ENCODE results near the gene BCL2L13.
"Not testable (repeated sequence)": the region's sequence is repeated elsewhere in the genome, so short reads cannot be mapped to it uniquely, and the experiment has no call there.

BCL2L13 gene

DNA sequence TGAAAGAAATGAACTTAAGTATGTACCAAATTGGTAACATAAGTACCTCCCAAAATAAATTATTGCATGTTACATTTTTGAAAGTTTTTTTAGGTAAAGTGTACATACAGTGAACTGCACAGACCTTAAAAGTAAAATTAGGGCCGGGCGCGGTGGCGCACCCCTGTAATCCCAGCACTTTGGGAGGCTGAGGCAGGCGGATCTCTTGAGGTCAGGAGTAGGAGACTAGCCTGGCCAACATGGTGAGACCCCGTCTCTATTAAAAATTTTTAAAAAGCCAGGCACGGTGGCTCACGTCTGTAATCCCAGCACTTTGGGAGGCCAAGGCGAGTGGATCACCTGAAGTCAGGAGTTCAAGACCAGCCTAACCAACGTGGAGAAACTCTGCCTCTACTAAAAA is 1.7 kb upstream of the BCL2L13 start:
- DNase-seq (ENCODE audit: low read depth in 2 of 2), result not testable (repeated sequence)

DNA sequence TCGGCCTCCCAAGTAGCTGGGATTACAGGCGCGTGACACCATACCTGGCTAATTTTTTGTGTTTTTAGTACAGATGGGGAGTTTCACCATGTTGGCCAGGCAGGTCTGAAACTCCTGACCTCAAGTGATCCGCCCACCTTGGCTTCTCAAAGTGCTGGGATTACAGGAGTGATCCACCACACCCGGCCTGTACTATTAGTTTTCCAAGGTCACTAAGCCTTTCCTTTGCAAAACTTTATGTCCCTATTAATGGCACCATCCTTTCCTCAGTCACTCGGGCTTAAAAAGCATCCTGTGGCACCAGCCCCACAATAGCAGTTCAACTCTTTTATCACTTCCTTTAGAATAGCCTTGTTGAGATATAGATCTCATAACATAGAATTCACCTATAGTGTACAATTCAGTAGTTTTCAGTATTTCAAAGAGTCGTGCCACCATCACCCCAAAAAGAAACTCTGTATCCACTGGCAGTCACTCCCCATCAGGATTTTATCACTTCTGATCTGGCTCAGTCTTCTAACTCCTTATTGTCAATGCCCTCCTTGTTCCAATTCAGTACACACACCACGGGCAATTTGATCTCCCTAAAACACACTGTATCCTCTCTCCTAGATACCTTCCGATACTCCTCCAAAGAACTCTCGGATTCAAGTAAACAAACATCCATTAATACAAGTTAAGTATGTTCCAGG is 921 bp upstream of the BCL2L13 start:
- DNase-seq (ENCODE audit: low read depth in 2 of 2), result no peak

DNA sequence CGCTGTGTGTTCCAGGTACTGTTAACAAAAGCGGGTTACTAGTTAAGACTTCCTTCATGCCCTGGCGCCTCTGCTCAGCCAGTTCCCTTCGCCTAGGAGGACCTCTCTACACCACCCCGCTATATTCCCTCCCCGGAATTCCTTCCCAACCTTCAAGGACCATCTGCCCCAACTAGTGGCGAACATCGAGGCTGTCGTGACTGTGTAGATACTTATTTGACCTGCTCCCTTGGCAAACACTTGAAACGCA is 450 bp upstream of the BCL2L13 start:
- DNase-seq (ENCODE audit: low read depth in 2 of 2), result no peak

DNA sequence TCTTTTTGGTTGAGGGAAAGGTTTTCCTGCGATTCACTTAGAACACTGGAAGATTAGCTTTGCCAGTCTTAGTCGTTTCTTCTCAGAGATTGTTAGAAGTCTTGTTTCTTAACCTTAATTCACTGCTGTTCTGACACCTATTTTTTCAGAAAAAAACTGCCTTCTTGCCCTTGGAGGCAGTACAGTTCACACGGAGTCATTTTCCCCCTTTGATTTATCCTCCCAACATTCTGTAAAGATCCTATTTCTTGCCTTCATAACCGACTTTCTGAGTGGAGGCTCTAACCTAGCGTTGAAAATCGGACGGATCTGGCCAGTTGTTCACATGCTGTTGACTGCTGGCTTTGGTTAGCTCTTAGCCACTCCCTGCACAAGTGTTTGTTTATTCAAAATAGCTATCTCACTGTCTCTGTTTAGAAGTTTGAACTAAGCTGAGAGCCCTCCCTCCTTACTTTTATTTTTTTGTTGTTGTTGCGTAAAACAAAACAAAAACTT is 737 bp downstream of the BCL2L13 start:
- DNase-seq (ENCODE audit: low read depth in 2 of 2), result no peak

DNA sequence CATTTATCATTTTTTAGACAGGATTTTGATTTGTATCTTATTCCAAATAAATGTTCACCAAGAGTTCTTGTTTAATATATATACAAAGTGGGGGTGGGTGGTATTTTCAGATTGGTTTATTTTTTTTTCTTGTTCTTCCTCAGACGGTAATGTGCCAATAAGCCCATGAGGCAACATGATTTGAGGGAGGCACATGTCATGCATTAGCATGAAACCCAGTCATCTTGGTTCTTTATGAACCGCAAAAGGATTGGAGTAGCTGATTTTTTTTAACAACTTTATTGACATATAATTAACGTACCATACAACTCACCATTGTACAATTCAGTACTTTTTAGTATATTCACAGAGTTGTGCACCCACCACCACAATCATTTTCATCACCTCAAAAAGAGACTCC is 2.7 kb downstream of the BCL2L13 start:
- DNase-seq (ENCODE audit: low read depth in 2 of 2), result no peak

DNA sequence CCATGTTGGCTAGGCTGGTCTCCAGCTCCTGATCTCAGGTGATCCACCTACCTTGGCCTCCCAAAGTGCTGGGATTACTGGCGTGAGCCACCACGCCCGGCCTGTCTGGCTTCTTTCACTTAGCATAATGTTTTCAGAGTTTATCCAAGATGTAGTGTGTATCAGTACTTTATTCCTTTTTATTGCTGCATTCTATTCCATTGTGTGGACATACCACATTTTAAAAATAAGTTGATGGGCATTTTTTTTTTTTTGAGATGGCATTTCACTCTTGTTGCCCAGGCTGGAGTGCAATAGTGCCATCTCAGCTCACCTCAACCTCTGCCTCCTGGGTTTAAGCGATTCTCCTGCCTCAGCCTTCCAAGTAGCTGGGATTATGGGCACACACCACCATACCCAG is 3.8 kb downstream of the BCL2L13 start:
- not testable (repeated sequence) for DNase-seq (ENCODE audit: low read depth in 2 of 2)

DNA sequence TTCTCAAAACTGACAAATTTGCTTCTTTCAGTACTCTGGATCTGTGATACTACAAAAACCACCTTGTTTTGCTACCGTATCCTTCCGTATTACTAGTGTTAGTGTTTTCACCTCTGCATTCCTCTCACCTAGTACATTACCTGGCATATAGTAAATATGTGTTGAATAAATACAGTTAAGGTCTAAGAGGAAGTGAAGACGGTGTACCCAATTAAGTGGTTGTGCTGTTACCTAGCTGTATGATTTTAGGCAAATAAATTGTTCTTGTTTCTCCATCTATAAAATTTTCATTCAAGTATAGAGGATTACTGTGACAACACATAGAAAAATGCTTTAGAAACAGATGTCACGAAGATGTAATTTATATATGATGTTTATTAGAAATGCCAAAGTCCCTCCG is 8.9 kb downstream of the BCL2L13 start:
- DNase-seq (ENCODE audit: low read depth in 2 of 2), result no peak

DNA sequence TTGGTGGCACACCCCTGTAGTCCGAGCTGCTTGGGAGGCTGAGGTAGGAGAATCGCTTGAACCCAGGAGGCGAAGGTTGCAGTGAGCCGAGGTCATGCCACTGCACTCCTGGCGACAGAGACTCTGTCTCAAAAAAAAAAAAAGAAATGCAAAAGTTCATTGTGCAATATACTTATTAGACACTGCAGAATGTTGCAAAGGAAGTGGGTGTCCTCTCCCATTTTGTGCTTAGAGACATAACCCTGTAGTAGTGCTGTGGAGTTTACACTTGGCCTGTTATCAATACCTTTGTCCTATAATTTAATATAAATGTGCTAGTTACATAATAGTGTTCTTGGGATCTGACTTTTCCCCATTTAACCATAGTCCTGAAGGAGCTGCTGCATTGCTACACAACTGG is 9.4 kb downstream of the BCL2L13 start:
- no peak for DNase-seq (ENCODE audit: low read depth in 2 of 2)

DNA sequence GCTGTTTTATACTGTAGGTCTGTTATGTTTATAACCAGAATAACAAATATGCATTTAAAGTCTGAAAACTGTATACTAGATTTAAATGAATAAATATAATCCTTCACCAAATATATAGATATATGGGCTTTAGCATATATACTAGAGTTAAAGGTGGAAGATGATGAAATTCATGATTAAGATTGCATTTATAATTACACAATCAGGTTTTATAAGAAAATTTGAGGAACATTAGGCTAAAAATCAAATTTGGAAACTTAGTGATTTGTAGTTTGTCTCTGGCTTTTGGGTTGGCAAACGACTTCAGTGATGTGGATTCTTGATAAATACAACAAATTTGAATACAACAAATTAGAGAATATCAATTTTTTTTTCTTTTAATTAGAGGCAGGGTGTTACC is 10.0 kb downstream of the BCL2L13 start:
- no peak for DNase-seq (ENCODE audit: low read depth in 2 of 2)

DNA sequence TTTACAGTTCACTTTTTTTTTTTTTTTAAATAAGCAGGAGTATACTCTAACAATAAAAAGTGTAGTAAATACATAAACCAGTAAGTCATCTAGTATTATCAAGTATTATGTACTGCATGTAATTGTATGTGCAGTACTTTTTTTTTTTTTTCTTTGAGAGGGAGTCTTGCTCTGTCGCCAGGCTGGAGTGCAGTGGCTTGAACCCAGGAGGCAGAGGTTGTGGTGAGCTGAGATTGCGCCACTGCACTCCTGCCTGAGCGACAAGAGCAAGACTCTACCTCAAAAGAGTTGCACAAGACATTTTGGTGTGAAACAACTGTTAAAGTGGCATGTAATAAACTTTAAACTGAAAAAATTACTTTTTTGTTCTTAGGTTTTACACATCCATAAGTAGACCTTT is 16.7 kb downstream of the BCL2L13 start:
- DNase-seq (ENCODE audit: low read depth in 2 of 2), result no peak

DNA sequence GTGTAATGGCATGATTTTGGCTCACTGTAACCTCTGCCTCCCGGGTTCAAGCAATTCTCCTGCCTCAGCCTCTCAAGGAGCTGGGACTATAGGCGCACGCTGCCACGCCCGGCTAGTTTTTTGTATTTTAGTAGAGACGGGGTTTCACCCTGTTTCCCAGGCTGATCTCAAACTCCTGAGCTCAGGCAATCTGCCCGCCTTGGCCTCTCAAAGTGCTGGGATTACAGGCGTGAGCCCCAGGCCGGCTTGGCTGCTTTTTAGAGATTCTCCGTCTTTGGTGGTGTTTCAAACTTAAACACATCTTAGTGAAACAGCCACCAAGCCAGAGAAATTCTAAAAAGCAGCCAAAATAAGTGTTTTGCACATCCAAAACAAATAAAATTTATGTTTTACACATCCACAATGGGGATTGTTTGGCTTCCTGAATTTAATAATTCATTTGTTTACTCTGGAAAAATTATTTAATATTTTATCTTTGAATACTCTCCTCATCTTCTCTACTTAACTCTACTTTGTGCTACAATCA is 18.4 kb downstream of the BCL2L13 start:
- no peak for DNase-seq (ENCODE audit: low read depth in 2 of 2)

DNA sequence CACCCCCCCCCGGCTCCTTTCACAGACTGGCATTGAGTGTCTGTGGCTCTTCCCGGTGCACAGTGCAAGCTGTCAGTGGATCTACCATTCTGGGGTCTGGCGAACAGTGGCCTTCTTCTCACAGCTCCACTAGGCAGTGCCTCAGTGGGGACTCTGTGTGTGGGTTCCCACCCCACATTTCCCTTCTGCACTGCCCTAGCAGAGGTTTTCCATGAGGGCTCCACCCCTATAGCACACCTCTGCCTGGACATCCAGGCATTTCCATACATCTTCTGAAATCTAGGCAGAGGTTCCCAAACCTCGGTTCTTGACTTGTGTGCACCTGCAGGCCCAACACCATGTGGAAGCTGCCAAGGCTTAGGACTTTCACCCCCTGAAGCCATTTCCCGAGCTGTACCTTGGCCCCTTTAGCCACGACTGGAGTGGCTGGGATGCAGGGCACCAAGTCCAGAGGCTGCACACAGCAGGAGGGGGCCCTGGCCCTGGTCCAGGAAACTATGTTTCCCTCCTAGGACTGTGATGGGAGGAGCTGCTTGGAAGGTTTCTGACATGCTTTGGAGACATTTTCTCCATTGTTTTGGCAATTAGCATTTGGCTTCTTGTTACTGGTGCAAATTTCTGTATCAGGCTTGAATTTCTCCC is 26.0 kb downstream of the BCL2L13 start:
- DNase-seq (ENCODE audit: low read depth in 2 of 2), result no peak

DNA sequence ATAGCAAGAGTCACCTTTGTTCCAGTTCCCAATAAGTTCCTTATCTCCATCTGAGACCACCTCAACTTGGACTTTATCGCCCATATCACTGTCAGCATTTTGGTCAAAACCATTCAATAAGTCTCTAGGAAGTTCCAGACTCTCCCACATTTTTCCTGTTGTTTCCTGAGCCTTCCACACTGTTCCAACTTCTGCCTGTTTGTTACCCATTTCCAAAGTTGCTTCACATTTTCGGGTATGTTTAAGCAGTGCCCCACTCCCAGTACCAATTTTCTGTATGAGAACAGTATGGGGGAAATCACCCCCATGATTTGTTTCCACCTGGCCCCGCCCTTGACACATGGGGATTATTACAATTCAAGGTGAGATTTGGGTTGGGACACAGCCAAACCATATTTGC is 26.7 kb downstream of the BCL2L13 start:
- no peak for DNase-seq (ENCODE audit: low read depth in 2 of 2)

DNA sequence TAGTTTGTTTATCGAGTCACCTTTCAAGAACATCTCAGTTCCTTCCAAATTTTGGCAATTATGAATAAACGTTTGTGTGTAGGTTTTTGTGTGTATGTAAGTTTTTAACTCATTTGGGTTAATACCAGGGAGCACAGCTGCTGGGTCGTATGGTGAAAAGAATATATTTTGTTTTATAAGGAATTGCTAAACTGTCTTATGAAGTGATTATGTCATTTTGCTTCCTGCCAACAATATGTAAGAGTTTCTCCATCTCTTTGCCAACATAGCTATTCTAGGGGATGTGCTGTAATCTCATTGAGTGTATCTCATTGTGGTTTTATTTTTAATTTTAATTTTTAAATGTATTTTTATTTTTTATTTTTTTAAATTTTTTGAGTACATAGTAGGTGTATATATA is 27.3 kb downstream of the BCL2L13 start:
- no peak for DNase-seq (ENCODE audit: low read depth in 2 of 2)

DNA sequence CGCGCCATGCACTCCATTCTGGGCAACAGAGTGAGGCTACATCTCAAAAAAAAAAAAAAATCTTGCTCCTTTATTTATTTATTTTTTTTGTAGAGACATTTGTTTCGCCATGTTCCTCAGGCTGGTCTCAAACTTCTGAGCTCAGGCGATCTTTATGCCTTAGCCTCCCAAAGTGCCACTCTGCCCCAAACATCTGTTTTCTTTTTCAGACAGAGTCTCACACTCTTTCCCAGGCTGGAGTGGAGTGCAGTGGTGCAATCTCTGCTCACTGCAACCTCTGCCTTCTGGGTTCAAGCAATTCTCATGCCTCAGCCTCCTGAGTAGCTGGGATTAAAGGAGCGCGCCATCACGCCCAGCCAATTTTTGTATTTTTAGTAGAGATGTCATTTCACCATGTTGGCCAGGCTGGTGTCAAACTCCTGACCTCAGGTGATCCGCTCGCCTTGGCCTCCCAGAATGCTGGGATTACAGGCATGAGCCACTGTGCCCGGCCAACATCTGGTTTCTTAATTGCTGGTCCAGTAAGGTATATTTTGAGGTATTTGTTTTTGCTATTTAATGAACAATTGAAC is 33.0 kb downstream of the BCL2L13 start:
- not testable (repeated sequence) for DNase-seq (ENCODE audit: low read depth in 2 of 2)

DNA sequence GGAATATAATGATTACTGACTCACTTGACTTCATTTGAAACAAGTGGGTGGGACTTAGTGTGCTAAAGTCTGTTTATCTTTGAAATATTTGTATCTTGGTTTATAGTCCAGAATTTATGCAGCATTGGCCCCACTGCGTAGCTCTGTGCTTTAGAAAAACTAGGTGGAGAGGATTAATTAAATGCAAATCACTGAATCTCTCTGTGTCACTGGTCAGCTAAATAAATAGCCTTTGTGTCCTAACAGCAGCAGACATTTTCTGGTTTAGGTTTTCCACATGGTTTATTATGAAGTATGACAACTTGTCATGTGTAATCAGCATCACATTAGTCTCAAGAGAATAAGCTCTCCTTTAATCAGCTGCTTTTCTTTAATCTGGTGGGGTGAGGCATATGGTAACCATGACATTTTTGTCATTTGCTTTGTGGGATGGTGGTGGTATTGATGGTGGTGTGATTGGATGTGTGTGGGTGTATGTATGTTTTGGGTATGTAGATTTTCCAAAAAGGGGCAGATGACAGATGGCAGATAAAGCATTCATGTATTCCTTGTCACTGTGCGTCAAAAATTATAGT is 33.9 kb downstream of the BCL2L13 start:
- peak in 1 of 2 donors; percentile 3 for DNase-seq (ENCODE audit: low read depth in 2 of 2)

DNA sequence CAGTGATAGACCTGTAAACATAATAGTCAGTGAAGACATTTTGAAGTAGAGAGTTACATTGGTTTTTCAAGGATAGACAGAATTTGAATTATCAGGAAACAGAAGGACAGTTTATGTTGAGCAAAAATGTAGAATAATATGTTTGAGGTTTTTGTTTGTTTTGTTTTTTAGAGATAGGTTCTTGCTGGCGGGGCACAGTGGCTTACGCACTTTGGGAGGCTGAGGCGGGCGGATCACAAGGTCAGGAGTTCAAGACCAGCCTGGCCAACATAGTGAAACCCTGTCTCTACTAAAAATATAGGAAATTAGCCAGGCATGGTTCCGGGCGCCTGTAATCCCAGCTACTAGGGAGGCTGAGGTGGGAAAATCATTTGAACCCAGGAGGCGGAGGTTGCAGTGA is 35.6 kb downstream of the BCL2L13 start:
- no peak for DNase-seq (ENCODE audit: low read depth in 2 of 2)

DNA sequence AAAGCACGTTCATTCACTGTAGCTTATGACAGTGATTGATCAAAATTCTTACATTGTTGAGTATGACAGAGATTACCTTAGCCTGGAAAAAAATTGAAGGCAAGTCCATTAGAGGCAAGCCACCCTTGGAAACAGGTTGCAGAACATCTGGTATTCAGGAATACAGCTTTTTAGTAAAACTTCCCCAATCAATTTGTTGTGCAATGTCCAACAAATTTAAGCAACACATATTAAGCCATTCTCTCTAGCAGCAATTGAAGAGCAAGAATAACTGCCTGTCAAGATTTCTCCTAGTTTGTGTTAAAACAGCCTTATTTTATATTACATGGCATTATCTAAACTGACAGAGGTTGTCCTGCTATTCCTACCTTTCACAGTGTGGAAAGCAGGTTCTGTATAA is 37.0 kb downstream of the BCL2L13 start:
- no peak for DNase-seq (ENCODE audit: low read depth in 2 of 2)

DNA sequence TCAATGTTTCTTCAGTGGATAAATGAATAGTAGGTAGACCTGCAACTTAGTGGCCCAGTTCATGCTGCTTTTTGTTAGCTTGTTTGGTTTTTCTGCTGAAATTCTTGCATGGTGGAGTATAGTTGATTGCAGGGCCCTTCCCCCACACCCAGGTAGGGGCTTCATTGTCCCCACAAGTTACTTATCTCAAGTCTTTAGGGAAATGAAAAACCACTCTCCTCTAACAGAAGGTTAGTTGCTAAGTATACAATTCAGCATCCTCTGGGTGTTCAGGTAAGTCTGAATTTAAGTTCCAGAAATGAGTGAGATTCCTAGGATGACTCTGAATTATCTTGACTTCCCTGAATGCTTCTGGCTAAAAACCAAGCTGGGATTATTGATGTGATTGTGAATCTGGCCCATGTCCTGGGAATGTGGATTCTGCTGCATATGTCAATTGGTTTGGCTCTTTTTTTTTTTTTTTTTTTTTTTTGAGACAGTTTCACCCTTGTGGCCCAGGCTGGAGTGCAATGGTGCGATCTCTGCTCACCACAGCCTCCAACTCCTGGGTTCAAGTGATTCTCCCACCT is 40.3 kb downstream of the BCL2L13 start:
- DNase-seq (ENCODE audit: low read depth in 2 of 2), result no peak

DNA sequence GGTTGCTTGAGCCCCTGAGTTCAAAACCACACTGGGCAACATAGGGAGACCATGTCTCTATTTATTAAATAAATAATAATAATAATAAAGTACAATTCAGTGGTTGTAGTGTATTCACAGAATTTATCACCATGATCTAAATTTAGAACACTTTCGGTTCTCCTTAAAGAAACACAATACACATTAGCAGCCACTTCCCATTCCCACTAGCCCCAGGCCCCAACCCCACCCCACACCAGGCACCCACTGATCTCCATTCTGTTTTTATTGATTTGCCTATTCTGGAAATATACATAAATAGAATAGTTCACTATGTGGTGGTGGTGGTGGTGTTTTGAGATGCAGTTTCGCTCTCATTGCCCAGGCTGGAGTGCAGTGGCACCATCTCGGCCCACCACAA is 45.7 kb downstream of the BCL2L13 start:
- no peak for DNase-seq (ENCODE audit: low read depth in 2 of 2)

DNA sequence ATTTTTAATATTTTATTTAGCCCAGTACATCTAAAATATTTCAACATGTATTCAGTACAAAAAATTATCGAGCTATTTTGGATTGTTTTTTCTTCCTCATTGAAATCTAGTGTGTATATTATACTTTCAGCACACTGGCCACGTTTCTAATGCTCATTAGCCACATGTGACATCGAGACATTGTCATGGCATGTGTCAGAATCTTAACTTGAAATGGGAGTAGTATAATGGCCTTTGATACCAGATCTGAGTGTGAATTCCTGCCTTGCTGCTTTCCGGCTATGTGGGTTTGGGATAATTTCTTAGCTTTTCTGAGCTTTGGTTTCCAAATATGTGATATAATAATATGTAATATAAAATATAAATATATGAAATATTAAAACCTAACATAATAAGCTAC is 54.3 kb downstream of the BCL2L13 start:
- no peak for DNase-seq (ENCODE audit: low read depth in 2 of 2)

DNA sequence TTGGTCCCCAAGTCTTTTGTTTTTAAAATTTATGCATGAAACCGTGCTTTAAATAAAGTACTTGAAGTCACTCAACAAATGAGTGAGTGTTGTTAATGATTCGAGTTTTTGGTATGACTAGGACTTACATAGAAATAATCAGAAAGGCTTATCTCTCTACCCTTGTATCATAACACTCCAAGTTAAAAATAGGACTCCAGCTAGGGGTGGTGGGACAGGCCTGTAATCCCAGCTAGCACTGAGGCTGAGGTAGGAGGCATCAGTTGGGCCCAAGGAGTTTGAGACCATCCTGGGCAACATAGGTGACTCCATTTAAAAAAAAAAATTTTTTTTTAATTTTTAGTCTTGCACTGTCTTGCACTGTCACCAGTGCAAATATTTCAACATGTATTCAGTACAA is 55.6 kb downstream of the BCL2L13 start:
- DNase-seq (ENCODE audit: low read depth in 2 of 2), result no peak

DNA sequence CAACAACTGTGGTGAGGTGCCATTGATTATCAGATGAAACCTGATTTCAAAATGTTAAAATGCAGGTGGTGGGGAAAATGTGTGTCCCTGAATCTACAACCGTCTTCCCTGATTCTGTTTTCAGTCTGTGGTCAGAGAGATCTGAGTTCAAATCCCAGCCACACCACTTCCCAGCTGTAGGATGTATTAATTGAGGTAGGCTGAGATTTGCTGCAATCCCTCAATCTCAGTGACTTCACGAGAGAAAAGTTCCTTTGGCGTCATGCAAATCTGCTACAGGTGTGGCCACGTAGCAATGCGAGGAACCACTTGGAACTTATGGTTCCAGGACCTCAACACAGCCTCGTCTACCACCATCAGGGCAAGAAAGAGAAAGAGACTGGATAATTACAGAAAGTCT is 56.2 kb downstream of the BCL2L13 start:
- no peak for DNase-seq (ENCODE audit: low read depth in 2 of 2)

Measured in activated CD4-positive, alpha-beta T cell treated with anti-CD3 and anti-CD28 coated beads for 24 hours (primary cell).